ENCODE results near the gene FAM107B.
A peak's percentile ranks its signal among the peaks of the same experiment; 100 is the strongest.
"Not testable (repeated sequence)": the region's sequence is repeated elsewhere in the genome, so short reads cannot be mapped to it uniquely, and the experiment has no call there.

Gene FAM107B

DNA sequence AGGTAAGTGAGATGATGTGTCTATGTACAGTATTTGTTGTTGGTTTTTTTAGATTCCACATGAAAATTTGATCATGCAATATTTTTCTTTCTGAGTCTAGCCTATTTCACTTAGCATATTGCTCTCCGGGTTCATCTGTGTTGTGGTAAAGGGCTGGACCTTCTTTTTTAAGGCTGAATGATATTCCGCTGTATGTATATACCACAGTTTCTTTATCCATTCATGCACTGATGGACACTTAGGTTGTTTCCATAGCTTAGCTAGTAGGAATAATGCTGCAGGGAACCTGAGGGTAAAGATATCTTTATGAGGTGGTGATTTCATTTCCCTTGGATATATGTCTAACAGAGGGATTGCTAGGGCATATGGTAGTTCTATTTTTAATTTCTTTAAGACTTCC is 80.8 kb downstream of the FAM107B start:
- no peak for DNase-seq (ENCODE audit: low read depth, low spot score)

DNA sequence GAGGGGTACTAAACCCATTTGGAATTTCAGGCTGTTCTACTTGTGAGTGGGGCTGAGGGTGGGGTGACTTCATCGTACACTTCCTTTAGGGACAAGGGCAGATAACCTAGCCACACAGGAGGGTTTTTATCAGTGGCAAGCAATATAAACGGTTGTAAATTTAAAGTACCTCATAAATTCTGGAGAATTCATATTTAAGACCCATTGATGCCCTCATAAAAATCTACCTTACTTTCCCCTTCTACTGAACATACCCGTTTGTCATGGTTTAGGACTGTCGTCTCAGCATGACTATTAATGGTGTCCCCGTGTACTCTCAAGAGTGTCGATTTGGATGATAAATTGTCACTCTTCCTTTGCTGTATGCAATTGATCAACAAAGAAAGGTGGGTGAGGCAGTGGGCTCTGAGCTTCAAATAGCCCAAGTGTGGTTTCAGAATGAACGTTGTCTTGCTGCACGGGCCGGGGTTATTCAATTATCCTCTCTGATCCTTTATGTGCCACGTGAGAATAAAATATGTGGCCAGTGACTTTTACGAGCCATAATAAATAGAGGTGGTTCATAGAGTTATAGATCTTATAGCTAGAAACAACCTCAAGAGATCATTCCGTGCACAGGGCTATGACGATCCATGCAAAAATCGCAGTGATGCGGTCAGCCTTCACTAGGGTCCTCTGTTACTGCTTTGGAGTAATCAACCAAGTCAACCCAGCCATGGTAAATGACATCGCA is 82.2 kb downstream of the FAM107B start:
- no peak for DNase-seq (ENCODE audit: low read depth, low spot score)

DNA sequence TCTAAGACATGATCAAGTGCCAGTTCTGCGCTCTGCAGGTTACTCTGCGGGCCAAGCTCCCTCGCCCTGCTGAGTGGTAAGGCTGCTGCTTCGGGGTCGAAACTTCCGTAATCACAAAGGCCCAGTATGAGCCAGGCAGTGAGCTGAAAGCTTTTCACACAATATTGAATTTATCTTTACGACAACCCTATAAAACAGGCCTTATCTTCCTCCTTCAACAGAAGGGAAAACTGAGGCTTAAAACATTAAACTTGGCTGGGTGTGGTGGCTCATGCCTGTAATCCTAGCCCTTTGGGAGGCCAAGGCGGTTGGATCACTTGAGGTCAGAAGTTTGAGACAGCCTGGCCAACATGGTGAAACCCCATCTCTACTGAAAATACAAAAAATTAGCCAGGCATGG is 83.3 kb downstream of the FAM107B start:
- DNase-seq (ENCODE audit: low read depth, low spot score): no peak

DNA sequence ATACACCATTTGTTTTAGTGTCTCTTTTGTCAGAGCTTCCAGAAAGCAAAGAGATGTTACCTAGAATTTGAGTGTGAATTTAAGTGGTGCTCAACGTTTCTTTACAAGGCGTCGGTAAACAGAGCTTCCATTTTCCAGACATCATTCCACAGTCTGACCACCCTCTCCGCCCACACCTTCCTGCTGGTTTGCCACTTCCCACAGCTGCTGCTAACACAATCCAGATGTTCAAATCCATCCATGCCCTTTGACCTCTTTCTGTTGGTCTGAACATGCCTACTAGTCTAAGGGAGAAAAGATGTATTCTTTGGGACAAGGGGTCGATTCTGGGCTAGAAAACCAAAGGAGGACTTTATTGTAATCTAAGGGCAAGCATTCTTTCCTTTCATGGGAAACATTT is 86.1 kb downstream of the FAM107B start:
- no peak for DNase-seq (ENCODE audit: low read depth, low spot score)

DNA sequence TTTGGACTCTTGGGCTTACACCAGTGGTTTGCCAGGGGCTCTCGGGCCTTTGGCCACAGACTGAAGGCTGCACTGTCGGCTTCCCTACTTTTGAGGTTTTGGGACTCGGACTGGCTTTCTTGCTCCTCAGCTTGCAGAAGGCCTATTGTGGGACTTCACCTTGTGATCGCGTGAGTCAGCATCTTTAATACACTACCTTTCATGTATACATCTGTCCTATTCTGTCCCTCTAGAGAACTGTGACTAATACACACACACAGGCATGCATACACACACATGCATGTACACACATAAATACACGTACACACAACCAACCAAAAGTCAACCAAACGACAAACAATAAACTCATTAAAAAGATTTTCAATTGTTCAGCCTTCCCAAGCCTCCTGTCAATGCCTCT is 86.5 kb downstream of the FAM107B start:
- DNase-seq (ENCODE audit: low read depth, low spot score): not testable (repeated sequence)

DNA sequence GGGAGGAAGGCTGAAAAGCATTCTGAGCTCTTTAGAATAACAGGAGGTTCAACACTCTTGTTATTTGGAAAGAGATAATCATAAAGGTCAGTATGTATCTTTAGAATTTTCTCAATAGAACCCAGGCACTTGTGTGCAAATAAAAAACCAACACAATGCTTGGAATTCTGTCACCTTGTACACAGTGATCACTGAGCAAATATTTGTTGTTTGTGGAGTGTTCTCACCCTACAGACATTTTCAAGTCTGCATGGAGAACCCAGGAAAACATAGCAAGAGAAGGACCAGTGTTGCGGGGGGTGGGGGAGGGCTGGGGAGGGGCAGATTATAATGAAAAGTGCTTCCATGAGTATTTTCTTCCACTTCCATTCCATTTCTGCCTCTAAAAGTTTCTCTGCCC is 87.4 kb downstream of the FAM107B start:
- no peak for DNase-seq (ENCODE audit: low read depth, low spot score)

DNA sequence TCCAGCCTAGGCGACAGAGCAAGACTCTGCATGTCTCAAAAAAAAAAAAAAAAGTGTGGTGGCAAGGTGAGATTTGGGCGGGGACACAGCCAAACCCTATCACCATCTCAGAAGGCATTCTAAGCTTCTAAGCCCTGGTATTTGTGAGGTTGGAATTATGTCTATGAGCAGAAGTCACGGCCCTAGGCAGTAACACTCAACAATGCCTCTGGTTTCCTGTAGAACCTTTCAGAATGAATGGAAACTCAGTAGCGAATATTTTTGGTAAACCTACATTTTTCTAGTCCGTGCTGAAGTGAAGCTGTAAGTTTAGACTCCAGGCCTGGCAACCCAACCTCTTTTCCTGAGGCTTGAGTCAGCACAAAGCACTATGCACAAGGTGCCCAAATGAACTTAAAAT is 88.3 kb downstream of the FAM107B start:
- DNase-seq (ENCODE audit: low read depth, low spot score): no peak

DNA sequence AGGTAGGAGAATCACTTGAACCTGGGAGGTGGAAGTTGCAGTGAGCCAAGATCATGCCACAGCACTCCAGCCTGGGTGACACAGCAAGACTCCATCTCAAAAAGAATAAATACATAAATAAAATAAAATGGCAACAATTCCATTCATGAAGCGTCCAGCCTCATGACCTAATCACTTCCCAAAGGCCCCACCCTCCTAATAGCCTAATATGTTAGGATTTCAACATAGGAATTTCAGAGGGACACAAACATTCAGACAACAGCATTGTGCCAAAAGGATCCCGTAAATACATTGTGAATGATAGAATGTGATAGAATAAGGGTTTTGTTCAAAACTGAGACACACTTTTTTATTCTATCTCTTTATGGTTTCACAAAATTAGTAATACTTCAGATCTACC is 90.3 kb downstream of the FAM107B start:
- DNase-seq (ENCODE audit: low read depth, low spot score): no peak

DNA sequence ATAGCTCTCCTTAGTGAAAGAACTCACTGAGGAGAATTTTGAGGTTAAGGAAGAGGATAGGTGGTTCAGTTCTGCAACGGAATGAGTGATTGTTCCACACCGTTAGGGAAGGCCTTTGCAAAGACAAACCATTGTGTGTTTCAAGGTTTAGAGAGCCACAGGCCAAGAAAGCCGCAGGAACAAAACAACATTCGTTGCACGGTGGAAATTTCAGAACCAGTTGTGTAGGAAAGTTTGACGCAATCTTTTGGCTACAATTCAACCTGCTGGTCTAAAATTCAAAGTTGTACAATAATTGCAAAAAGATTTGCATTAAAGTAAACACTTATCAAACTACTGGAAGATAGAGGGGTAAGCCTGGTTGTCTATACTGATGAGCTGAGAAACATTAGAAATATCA is 91.4 kb downstream of the FAM107B start:
- DNase-seq (ENCODE audit: low read depth, low spot score): no peak

DNA sequence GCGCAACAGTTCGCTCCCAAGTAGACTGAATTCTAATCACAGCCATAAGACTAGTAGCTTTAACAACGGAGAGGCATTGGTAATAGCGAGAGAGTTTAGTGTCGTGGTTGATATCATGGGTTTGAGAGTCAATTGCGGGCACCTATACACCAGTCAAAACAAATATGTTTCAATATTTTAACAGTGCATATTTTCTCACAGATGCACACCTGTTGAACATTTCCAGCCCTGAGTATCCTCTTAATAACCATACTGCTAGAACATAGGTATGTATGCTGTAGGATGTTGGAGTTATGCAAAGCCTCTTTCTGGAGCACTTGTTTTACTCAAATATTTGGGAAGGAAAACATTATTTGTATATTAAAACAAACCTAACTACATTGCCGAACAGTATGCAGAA is 92.9 kb downstream of the FAM107B start:
- no peak for DNase-seq (ENCODE audit: low read depth, low spot score)

DNA sequence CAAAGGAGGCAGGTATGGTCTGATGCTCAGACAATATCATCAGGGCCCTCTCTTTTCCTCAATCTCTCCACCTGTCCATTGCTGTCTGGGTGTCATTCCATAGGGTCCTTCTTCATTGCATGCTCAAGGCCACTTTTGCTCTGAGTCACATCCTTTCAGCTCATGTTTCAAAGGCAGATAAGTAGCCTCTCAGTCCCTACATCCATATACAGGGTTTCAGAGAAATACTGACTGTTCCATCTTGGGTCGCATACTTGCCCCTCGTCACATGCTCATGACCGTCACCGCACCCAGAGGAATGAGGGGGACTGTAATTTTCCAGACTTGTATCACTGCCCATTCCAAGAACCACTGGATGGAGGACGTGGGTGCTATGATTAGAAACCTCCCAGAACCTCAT is 93.4 kb downstream of the FAM107B start:
- no peak for DNase-seq (ENCODE audit: low read depth, low spot score)

DNA sequence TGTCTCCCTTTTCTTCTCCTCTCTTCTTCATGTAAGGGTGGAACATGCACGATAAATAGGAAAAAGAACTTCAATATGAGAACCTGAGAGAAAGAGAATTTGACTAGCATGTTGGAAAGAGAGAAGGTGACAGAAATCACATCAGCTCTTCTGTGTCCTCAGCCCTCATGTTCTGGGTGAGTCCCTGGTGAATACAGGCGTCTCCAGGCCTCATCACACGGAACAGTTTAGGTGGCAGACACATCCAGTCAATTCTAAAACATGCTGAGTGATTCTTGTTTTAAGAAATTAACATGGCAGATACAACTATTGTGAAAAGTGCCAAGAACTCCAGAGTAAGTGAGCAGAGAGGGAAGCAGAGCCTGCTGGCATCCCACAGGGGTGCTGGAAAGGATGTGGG is 96.1 kb downstream of the FAM107B start:
- DNase-seq (ENCODE audit: low read depth, low spot score): no peak

DNA sequence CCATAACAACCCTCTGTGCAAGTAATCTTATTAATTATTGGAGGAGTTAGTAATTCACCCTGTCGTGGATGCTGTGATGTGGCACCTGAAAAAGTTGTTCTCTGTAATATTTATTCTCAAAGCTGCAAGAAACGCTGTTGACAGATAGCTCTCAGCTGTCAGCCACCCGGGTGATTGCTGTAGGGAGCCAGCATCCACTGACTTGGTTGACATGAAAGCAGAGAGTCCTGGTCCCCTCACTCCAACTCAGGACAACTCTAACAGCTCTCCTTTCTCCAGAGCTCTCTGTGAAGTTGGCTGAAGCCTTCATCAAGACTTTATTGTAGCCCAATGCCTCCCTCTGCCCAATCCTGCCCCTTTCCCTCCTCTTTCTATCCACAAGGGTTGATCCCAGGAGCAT is 98.0 kb downstream of the FAM107B start:
- DNase-seq (ENCODE audit: low read depth, low spot score): no peak

DNA sequence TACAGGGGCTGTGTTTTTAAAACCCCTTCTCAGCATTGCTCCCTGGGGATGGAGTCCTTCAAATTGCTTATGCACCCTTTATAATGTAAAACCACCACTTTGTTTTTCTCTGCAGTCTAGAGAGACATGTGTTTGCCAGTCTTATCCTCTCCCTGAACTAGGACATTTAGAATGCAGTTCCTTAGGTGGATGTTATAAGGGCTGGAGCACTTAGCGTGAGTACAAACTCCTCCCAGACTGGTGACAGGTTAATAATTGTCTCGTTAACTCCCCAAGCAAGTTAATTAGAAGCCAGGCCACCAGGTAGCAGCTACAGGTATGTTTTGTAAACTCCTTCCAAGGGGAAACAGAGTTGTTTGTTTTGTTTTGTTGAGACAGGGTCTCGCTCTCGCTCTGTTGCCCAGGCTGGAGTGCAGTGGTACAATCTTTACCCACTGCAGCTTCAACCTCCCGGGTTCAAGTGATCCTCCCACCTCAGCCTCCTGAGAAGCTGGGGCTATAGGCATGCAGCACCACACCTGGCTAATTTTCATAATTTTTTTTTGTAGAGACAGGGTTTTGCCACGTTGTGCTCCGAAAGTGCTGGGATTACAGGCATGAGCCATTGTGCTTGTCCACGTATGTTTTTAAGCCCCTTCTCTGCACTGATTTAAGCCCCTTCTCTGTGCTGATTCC is 100.2 kb downstream of the FAM107B start:
- DNase-seq (ENCODE audit: low read depth, low spot score): peak; percentile 52

DNA sequence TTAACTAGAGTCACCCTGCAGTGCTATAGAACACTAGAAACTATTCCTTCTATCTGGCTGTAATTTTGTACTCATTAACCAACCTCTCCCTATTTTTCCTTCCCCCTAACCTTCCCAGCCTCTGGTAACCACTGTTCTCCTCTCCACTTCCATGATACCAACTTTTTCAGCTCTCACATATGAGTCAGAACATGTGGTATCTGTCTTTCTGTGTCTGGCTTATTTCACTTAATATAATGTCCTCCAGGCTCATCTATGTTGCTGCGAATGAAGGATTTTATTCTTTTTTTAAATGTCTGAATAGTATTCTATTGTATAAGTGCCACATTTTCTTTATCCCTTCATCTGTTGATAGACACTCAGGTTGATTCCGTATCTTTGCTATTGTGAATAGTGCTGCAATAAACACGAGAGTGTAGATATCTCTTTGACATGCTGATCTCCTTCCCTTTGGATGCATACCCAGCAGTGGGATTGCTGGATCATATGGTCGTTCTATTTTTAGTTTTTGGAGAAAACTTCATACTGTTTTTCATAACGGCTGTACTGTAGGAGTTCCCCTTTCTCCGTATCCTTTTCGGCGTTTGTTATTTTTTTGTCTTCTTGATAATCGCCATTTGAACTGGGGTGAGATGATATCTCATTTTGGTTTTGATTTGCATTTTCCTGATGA is 101.4 kb downstream of the FAM107B start:
- DNase-seq (ENCODE audit: low read depth, low spot score): no peak

DNA sequence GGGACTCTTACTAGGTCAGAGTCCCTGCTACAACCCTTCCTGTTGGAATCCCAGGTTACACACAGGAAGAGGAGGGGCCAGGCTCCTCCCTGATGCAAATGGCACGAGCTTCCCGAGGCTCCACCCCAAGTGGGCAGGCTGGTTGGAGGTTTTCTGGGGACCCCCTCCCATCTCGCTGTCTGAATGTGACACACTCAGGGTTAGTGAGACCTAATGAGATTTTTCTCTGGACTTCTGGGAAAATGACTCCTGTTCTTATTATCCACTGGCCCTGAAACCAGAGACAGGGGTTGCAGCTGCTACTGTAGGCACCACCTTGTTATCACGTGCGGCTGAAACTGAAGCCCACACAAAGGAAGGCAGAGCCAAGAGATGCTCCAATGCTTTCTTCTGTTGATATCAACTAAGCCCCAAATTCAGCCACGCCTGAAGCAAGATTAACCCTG is 103.3 kb downstream of the FAM107B start:
- DNase-seq (ENCODE audit: low read depth, low spot score): no peak

DNA sequence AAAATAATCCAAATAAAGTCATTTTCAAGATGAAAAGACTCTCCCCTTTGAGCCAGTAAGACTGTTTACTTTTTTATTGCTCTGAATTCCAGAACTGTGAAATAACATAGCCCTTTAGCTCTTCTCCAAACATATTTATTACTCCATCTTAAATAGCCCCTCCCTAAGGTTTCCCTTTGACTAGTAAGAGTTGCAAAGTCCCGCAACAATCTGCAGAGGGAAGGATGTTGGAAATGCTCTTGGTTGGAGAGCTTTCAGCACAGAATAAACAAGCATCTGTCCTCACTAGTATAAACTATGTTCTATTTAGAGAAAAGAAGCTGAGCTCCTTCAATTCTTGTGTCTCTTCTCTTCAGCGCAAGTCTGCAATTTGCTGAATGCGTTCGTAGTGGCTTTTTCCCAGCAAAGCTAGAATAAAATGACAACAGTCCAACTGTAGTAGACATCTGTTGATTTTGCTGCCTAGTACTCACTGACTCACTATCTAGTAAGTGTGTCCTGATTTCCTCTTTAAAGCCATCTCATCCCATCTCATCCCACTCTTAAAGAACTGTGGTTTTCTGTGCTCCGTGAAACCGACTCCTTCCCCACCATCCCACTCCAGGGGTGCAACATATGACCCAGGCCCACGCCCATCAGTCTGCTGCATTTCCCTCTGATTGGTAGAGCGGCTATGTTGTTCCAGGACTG is 104.0 kb downstream of the FAM107B start:
- DNase-seq (ENCODE audit: low read depth, low spot score): no peak

DNA sequence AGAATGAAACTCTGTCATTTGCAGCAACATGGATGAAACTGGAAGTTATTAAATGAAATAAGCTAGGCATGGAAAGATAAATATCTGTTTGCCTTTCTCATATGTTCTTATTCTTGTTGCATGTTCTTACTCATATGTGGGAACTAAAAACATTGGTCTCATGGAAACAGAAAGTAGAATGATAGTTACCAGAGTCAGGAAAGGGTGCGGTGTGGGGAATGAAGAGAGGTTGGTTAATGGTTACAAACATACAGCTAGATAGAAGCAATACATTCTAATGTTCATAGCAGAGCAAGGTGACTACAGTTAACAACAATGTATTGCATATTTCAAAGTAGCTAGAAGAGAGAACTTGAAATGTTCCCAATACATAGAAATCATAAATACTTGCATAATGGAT is 105.1 kb downstream of the FAM107B start:
- DNase-seq (ENCODE audit: low read depth, low spot score): no peak

DNA sequence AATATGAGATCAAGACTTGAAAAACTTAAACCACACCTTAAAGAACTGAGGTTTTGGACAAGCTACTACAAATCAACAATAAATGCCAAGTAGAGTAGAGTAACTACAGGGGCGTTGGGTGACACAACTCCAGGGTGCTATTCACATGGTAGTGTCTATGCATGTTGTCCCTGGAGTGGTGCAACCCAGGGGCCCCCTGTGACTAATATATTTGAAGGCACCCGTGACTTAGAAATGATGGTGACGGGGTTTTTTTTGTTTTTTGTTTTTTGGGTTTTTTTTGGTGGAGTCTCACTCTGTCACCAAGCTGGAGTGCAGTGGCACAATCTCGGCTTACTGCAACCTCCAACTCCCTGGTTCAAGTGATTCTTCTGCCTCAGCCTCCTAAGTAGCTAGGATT is 106.9 kb downstream of the FAM107B start:
- no peak for DNase-seq (ENCODE audit: low read depth, low spot score)

DNA sequence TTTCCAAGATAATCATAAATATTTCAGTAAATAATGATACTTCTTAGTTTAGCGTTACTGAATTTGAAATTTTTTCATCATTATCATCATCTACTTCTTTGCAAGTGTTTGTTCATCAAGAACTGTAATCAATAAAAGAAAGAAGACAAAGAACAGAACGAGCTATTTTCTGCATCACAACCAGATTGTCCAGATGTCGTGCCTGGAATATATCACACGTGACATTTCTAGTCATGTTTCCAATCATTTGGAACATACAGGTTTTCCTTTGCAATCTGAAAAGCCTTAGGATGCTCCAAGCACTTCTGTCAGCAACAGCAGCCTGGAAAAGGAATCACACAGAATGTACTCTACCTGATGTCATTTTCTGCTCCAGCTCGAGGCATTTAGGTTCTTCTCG is 107.4 kb downstream of the FAM107B start:
- no peak for DNase-seq (ENCODE audit: low read depth, low spot score)

DNA sequence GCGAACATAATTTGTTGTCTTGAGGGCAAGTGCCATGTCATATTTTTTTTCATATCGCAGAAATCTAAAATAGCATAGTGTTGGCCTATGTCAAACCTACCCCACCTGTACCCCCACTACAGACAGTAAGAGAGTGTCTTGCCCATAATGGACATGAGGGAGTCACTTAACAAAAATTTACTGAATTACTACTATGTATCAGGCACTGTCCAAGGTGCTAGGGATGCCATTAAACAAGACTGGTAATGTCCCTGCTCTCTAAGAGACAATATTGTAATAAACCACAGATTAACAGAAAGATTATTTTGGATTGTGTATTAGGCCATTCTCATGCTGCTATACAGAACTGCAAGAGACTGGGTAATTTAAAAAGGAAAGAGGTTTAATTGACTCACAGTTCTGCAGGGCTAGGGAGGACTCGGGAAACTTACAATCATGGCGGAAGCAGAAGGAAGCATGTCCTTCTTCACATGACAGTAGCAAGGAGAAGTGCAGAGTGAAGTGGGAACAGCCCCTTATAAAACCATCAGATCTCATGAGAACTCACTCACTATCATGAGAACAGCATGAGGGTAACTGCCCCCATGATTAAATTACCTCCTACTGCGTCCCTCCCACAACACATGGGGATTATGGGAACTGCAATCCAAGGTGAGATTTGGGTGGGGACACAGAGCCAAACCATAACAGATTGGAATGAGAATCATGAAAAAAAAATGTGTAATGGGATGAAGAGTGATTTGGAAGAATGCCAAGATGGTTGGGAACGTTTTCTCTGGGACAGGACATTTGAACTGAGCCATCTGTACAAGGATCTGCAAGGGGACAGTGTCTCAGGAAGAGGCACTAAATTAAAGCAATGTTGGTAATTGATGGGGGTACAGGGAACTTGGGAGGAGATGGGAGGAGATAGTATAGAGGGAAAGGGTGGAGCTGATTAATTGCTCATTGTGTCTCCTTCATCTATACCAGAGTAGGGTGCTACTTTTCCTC is 108.5 kb downstream of the FAM107B start:
- DNase-seq (ENCODE audit: low read depth, low spot score): no peak
